T1000 (cell line): ENCODE data around the gene PRDM16.

Source experiments
- DNase-seq: peaks from one replicate; lab custom pipeline; 2025; ENCODE audit warnings: mixed read lengths; lab: John Stamatoyannopoulos, UW

PRDM16 gene

DNA sequence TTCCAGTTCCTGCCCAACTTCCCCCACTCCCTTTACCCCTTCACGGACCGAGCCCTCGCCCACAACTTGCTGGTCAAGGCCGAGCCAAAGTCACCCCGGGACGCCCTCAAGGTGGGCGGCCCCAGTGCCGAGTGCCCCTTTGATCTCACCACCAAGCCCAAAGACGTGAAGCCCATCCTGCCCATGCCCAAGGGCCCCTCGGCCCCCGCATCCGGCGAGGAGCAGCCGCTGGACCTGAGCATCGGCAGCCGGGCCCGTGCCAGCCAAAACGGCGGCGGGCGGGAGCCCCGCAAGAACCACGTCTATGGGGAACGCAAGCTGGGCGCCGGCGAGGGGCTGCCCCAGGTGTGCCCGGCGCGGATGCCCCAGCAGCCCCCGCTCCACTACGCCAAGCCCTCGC lies 343.4 kb downstream of the PRDM16 start:
- no peak for DNase-seq

DNA sequence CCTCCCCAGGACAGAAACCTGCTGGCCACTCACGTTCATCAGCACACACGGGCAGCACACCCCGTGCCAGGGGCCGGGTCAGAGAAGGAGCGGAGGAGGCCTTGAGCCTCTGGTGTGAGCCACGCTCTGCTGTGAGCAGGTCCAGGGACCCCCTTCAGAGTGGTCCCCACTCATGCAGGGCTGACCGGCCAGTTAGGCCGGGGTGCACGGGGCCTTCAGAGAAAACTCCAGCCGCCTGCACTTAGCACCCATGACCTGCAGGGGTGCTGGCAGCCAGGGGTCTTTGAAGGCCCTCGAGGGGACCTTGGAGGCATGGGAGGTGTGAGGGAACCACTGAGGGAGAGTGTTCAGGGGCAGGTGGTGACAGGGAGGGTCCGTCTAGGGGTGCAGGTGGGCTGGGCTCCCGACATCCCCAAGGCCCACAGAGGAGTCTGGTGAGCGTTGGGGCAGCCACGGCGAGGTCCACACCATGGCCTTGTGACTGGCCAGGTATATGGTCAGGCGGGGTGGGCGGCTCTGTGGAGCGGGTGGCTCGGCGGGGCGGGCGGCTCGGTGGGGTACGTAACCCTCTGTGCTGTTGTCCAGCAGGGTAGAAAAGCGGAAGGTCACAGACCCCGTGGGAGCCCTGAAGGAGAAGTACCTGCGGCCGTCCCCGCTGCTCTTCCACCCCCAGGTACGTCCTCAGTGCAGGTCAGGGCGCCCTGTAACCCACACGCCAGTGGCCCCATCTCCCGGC lies 345.1 kb downstream of the PRDM16 start:
- DNase-seq = no peak

DNA sequence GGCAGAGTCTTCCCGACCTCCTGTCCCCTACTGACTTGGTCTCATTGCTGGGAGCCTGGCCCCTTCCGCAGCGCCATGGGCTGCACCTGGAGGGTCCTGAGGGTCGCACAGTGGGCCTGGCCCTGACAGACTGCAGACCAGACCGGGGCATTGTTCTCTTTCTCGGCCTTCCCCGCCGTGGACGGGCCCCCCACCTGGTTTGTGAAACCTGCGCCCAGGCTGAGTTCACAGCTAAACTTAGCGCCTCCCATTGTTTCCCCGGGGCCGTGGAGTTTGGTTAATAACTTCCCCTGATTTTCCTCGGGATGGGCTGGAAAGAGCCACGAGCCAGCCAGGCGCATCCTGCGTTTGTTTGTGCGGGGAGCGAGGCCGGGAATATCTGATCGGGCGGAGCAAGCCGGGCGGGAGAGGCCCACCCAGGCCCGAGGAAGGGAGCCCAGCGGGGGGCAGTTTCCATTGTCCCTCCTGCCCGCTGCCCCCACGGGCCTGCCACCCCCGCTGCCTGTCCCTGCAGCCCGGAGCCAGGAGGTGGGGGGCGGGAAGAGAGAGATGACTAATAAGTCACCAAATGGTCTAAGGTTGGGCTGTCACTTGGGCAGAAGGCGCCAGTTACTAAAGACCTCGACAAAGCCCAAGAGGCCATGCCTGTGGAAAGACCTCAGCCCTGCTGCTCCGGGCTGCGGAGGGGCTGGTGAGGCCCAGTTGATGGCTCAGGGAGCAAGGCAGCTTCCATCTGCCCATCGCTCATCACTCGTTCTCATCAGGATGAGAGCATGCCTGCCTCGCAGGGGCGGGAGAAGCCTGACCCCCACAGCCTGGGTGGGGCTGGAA lies 346.5 kb downstream of the PRDM16 start:
- DNase-seq = no peak

DNA sequence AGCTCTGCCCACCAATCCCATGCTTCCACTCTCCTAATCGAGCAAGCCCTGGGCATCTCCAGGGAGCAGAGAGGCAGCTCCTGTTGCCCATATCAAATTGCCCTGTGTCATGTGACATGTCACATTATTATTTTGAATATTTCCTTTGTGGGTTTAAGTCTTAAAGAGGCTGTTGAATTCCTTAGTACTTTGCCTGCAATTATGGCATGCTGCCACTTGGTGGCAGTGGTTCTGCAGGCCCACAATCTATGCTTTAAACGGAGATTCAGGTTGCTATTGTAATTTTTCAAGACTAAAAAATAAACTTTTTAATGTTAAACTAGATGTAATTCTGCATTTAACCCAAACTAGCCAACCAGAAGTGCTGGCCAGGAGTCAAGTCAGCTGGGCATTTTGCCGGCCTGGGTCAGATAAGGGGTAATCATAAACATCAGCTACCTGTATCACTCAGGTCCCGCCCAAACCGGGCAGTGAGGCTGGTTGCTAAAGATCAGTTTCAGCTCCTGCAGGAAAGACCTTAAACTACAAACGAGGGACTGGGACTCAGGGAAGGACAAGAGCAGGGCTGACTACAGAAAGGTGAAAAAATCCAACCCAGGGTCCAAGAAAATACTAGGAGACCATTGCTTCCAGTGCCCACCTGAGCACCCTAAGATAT lies 348.2 kb downstream of the PRDM16 start:
- DNase-seq = no peak

DNA sequence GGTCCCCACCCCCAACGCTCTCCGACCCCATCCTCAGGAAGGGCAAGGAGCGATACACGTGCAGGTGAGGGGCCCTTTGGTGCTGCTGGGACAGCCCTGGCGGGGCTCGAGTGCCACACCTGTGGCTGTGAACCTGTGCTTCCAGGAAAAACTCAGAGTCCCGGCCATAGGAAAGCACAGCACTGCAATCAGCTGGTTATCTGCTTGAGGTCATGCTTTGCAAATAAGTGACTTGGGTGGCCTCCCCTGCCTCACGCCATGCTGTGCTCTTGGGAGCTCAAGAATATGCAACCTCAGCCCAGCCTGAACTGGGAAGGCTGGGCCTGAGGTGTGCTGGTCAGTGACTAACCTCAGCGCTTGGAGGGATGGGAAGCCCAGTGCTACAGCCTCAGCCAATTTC lies 348.9 kb downstream of the PRDM16 start:
- DNase-seq = no peak

DNA sequence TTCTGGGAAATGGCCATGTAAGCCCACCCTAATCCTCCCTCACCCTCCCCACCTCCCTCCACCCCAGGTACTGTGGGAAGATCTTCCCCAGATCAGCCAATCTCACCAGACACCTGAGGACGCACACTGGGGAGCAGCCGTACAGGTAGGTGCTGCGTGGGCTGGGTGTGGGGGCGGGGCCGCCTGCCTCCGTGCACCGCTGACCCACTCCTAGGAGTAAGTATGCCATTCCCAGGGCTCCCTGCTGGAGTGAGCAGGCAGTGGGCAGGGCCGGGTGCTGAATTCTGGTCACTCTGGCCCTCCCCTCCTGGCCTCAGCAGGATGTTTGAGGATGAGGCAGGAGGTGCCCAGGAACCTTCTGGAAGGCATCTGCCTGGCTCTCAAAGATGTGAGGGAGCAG lies 349.6 kb downstream of the PRDM16 start:
- DNase-seq = no peak

DNA sequence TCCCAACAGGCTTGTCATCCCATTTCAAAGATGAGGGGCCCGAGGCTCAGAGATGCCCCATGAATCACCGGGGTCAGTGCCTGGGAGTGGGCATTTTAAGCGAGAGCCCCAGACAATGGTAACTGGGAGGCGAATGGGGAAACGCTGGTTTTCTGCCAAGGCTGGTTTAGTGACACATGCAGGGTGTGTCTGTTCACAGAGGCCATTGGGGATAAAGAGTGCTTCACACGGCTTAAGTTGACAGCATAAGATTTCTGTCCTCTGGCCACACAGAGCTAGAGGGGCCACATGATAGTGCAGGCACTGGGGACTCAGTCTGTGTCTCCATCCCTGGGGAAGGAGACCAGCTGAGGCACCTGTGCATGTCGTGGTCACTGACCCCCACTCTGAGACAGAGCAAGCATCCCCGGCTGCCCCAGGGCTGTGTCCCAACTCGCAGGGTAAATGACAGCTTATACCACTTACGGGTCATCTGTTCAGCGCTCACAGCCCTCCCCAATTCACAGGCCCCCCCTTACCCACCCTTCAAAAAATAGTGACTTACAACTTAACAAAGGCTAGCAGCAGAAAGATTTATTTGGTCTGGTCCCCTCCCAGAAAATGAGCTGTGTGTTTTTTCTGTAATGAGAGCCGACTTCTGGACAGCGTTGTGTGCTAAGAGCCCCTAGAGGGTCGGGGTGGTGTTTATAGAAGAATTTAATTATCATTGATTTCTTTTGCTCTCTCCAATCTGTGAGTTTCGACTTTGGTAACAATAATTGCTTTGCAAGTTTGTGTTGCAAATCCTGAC lies 350.6 kb downstream of the PRDM16 start:
- no peak for DNase-seq

DNA sequence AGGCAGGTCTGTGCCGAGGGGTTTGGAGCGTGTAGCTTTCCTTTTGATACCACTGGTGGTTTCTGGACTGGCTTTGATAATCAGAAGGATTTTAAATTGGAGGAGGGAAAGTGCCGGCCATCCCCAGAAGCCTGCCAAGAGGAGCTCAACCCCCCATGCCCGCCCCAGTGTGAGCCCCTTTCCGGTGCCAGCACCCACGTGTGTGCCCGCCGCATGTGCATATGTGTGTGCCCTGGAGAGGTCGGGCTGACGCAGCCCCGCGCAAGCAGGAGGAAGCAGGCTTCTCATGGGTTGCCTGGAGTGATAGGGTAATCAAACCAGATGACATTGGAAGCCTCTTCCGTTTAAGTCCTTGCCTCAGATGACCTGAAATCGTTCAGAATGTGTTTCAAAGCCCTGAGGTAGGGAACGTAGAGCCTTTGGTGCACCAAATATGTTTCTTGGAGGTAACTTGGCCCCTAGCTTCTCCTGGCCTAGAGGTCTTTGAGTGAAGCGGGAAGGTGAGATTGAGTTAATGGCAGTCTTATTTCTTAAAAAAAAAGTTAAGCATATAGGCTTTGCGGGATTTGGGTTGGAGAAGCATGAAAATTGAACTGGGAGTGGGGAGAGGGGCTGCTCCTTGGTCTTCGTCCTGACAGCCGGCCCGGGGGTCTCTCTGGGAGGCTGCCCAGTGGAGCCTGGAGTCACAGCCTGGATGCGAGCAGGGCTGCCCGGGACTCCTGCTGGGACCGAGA lies 351.4 kb downstream of the PRDM16 start:
- DNase-seq = no peak

DNA sequence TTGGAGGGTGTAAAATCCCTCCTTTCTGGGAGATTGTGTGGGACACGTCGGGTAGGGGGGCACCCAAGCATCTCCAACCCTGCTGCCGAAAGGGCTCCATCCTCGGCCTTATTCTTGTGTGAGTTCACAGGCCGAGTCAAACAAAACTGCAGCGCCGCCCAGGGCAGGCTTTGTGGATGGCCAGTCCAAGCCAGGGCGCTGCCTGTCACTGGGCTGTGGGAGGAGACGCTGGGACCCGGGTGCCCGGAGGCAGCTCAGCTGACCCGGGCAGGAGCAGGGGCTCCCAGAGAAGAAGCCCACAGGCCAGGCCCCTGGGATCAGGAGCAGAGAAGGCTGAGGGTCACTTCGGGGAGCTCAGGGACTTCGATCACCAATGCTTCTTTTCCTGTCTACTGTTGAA lies 353.6 kb downstream of the PRDM16 start:
- DNase-seq = no peak

DNA sequence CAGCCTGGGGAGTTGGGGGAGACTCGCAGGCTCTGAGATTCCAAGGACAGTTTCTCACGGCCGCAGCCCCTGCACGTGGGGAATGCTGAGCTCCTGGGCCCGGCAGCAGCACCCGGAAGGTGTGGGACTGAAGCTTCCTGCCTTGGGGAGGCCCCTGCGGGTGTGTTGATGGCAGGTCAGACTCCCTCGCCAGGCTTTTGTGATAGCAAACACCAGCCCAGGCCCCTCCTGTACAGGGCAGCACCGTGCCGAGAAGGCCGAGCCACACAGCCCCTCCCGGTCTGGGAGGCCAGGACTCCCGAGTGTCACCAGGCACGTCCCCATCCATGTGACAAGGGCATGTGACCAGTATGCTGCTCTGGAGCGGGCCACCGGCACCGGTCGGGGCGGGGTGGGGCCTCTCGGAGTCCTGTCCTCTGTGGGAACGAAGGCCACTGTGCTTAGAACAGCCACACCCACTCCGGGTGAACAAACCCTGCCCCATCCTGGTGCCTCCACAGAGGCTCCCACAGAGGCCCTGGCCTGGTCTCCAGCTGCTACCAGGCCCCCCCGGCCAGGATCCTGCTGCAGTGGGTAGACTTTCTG lies 354.3 kb downstream of the PRDM16 start:
- no peak for DNase-seq

DNA sequence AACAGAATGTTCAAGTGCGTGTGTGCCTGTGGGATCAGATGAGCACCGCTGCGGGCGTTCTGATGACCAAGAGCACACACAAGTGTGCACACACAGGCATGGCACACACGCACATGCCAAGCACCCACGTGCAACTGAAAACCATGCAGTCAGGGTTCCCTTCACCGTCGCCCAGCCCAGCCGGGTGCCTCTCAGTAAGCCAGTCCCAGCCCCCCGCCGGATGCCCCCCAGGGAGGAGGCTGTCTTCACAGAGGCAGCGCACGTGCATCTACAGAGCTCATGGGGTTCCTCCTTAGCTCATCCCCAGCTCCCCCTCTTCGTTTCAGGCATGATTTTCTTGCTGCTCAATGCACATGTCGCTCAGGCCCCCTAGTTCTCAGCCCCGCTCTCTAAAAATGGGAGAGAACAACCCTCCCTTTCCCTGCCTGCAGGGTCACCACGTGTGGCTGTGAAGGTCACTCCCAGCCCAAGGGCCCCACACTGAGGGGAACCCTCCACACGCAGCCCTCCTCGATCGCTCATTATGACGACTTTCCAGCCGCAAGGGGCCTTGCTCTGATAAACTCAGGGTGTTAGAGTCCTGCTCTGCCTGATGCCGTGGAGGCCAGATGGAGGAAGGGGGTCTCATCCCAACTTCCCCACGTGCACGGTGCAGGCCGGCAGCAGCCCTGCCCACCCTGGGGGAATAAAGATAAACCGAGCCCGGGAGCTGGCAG lies 355.1 kb downstream of the PRDM16 start:
- DNase-seq = no peak

DNA sequence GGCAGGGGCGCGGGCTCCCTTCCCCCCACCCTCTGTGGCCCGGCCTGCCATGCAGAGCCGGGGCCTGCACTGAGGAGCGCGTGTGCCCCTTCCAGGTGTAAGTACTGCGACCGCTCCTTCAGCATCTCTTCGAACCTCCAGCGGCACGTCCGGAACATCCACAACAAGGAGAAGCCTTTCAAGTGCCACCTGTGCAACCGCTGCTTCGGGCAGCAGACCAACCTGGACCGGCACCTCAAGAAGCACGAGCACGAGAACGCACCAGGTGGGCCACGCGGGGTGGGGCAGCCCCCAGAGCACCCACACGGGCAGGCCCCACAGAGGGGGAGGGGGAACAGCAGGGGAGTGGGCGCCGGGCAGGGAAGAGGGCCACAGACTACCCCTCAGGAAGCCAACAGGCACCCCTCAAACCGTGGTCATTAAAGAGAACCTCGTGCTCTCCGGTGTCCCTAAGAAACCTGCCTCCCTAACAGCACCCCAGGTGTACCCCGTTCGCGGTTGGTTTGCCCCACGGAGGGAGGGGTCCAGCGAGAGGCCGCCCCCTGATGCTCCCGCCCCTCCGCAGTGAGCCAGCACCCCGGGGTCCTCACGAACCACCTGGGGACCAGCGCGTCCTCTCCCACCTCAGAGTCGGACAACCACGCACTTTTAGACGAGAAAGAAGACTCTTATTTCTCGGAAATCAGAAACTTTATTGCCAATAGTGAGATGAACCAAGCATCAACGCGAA lies 356.6 kb downstream of the PRDM16 start:
- no peak for DNase-seq

DNA sequence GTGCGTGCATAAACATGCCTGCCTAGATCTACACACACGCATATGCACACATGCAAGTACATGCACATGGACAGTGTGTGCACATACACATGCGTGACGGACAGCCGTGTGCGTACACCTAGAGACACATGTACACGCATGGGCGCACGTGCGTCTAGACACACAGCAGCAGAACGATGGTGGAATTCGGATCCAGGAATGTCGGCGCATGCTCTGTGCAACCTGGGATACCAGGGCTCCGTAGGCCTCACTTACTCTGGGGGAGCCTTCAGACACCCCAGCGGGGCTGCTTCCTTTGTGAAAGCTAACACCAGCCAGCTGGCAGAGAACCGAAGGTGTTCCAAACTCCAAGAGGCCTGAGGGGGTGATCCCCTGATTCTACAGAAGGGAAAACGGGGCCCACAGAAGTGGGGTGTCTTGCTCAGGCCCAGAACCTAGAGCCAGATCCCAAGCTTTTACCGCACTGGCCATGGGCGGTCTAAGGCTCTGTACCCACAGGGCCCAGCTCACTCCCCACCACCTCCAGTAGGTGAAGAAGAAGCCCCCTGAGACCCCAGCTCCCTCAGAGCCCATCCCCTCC lies 358.0 kb downstream of the PRDM16 start:
- DNase-seq = no peak

DNA sequence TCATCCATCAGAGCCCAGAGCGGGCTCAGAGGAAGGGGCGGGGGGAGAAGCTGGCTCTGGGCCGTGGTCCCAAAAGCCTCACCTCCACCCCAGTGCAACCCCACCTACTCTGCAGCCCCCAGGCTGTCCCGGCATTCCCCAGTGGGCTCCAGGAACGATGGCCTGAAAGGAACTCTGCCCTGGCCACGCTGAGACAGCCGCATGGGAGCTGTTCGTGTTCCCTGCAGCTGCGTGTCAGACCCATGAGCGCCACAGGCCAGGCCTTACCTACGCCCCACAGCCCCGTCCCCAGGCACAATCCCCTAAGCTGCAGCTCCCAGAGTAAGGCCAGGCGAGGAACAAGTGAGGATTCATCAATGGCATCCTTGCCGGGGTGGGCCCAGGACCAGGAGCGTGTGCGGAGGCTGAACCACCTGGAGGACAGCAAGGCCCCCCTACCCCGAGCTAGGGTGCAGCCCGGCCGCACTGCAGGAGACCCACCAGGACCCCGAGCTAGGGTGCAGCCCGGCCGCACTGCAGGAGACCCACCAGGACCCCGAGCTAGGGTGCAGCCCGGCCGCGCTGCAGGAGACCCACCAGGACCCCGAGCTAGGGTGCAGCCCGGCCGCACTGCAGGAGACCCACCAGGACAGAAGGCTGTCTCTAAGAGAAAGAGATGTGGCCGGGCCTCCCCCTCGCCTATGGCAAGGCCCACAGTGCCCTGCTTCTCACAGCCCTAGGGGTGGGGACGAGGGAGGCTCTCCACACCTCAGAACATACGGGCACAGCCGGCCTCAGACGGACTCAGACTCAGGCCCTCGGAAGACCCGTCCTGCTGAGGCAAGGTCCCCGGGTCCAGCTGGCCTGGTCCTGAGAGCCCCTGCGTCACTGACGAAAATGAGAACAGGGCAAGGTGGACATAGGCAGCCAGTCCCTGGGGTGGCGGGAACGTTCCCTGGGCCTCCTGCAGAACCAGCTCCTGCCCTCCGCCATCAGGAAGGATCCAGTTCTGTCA lies 359.0 kb downstream of the PRDM16 start:
- DNase-seq = no peak

DNA sequence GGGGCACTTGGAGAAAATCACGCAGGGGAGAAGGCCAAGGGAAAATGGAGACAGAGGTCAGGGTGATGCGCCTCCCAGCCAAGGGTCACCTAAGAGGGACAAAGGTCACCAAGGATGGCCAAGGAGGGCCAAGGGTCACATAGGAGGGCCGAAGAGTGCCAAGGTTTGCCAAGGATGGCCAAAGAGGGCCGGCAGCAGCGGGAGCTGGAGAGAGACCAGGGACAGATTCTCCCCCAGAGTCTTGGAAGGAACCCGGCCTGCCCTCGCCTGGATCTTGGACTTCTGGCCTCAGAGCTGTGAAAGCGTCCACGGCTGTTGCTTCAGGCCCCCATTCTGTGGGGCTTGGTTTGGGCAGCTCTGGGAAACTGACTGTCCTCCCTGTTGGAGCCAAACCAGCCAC lies 359.9 kb downstream of the PRDM16 start:
- no peak for DNase-seq

DNA sequence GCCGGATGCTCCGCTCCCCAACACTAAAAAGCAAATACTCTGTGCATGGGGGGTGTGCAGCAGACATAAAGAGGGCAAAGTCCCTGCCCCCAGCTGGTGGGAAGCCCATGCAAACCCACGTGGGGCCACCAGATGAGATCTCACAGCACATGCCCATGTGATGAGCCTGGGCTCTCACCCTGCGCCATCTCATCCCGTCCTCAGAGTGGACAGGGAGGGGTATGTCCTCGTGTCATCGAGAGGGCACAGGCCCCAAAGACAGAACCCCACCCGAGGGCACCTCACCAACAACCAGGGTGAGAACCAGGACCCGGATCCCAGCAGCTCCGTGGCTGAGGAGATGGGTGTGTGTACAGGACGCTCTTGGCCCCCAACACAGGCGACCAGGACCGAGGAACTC lies 360.3 kb downstream of the PRDM16 start:
- no peak for DNase-seq

DNA sequence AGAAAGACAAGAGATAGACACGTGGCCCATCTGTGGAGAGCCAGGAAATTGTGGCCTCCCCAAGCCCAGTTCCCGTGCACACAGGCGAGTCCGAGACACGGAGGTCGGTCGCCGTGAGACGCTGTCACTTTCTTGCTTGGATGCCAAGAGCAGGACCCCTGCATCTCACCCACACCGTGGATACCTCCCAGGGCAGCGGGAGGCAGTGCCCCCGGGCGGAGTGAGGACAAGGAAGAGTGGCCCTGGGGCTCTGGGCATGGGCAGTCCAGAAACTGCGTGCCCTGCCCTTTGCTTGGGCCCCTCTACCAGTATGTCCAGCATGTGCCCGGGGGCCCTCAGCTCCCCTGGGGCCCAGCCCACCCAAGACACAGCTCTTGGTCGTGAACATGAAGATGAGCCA lies 360.8 kb downstream of the PRDM16 start:
- DNase-seq = no peak

DNA sequence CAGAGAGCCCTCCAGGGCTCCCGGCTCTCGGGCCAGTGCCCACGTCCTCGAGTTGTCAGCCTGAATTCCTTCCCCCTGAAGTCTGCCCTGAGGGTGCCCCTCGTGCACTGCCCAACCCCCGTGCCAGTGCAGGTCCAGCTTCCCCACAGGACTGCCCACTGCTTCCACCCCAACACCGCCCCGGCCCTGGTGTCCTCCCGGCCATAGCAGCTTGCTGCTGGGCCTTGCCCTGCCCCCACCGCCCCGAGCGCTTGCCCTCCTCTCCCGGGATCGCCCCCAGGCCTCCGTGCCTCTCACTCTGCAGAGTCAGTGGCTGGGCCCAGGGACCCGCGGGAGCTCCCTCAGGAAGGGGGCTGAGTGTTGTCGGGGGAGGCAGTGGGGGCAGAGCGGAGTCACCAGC lies 361.4 kb downstream of the PRDM16 start:
- DNase-seq = no peak
